Caco-2 (cell line): ENCODE results near the gene TMEM120A. TPM values are rescaled to one million over a fixed set of nuclear protein-coding genes. Genes with fewer than 3 reads are reported as not detected.
A peak's percentile ranks its signal among the peaks of the same experiment; 100 is the strongest.

ENCODE experiments used
- BruUV-seq: library from RNA; stranded (reverse); fragments of 400-500 nt; replicated peaks from 2 replicates; lab custom pipeline; 2021; lab: Mats Ljungman, UMichigan
- CTCF ChIA-PET: fragments of 300-600 bp; sonication (Branson Sonifier 250); formaldehyde crosslinking; loops from one replicate; lab custom pipeline; 2022; ENCODE audit warnings: antibody characterized with exemption; lab: Charles Lee
- POLR2A ChIA-PET: fragments of 300-600 bp; sonication (Branson Sonifier 250); formaldehyde crosslinking; loops from one replicate; lab custom pipeline; 2022; ENCODE audit warnings: antibody characterized with exemption; lab: Charles Lee
- DNase-seq, 2 experiments: peaks; one replicate each; pipeline versions ENCODE4 v3.0.0 to v3.0.0-alpha.2; 2020 to 2022
- H3K27me3 ChIP-seq: replicated peaks from 2 replicates; pipeline ENCODE4 v1.6.0; 2011; ENCODE audit warnings: low read length; ENCODE audit not compliant: control insufficient read depth, insufficient read depth
- H3K36me3 ChIP-seq: 2 replicates; pipeline ENCODE4 v1.5.1; 2011; ENCODE audit warnings: low read length; ENCODE audit not compliant: control insufficient read depth, insufficient read depth
- H3K4me1 ChIP-seq: fragments of 250-450 bp; sonication (Bioruptor Pico); 2 replicates; pipeline ENCODE4 v1.5.1; 2020; ENCODE audit warnings: mild to moderate bottlenecking
- H3K4me3 ChIP-seq: 2 replicates; pipeline ENCODE4 v1.5.1; 2011; ENCODE audit warnings: low read depth, mild to moderate bottlenecking, control low read depth, low read length
- H3K9me3 ChIP-seq: fragments of 250-450 bp; sonication (Bioruptor Pico); 2 replicates; pipeline ENCODE4 v1.5.1; 2020; ENCODE audit warnings: mild to moderate bottlenecking, moderate library complexity
- H3K27ac Mint-ChIP-seq: one replicate; pipeline ENCODE4 v1.8.0; 2022; ENCODE audit warnings: mixed read lengths; ENCODE audit not compliant: unreplicated experiment
- H3K27me3 Mint-ChIP-seq: one replicate; pipeline ENCODE4 v1.8.0; 2022; ENCODE audit warnings: mixed read lengths; ENCODE audit not compliant: insufficient read depth, unreplicated experiment
- H3K36me3 Mint-ChIP-seq: one replicate; pipeline ENCODE4 v1.8.0; 2022; ENCODE audit warnings: mild to moderate bottlenecking, mixed read lengths; ENCODE audit not compliant: insufficient read depth, unreplicated experiment
- H3K4me1 Mint-ChIP-seq: one replicate; pipeline ENCODE4 v1.8.0; 2022; ENCODE audit warnings: low read depth, mixed read lengths; ENCODE audit not compliant: unreplicated experiment
- H3K4me3 Mint-ChIP-seq: one replicate; pipeline ENCODE4 v1.8.0; 2022; ENCODE audit warnings: mild to moderate bottlenecking, moderate library complexity, mixed read lengths; ENCODE audit not compliant: unreplicated experiment
- H3K9me3 Mint-ChIP-seq: one replicate; pipeline ENCODE4 v1.8.0; 2022; ENCODE audit warnings: mixed read lengths; ENCODE audit not compliant: unreplicated experiment
- CTCF ChIP-seq, 2 experiments: fragments of 200-600 bp in 1 of 2; IDR thresholded peaks; 1 replicate in 1 of 2; 2 replicates in 1 of 2; pipeline versions ENCODE4 v1.5.1 to v1.8.0; 2011 to 2022; ENCODE audit warnings: antibody characterized with exemption in 1 of 2, control low read depth in 1 of 2, inconsistent platforms in 1 of 2, low read depth in 1 of 2, low read length in 1 of 2, mild to moderate bottlenecking in 1 of 2, moderate library complexity in 1 of 2; ENCODE audit not compliant: insufficient read depth in 1 of 2, severe bottlenecking in 1 of 2, unreplicated experiment in 1 of 2
- intact Hi-C: fragments of 100-400 bp; cut with micrococcal nuclease; formaldehyde crosslinking; loops from one replicate; pipeline ENCODE4 v1.10.0; 2022; ENCODE audit not compliant: unreplicated experiment
- total RNA-seq: library from RNA; stranded (reverse); gene quantifications from 2 replicates; pipeline ENCODE4 v1.2.3, GENCODE V29; 2022

Gene TMEM120A
- total RNA-seq, 1 experiment from 2014 or later: 65.4 TPM

- BruUV-seq: no TSS peak
- no peaks in the 10 kb centered on the region for H3K9me3 Mint-ChIP-seq
- POLR2A ChIA-PET: interaction anchor here (1.1 kb wide), 1 partner anchor 35 kb away, joined by 3 read pairs; no protein-coding TSS in a partner anchor
- TF ChIP-seq CTCF (IDR thresholded peaks at IDR 0.05; ENCODE audit: insufficient read depth in 1 of 2, low read depth in 1 of 2, low read length in 1 of 2, severe bottlenecking in 1 of 2, unreplicated experiment in 1 of 2): no peak
- Histone ChIP-seq H3K27me3 (no peaks in the 10 kb centered on the region), H3K9me3 (no peaks in the 10 kb centered on the region), H3K4me3 (no peak overlapping the region), H3K4me1 (peaks cover 45% of the 10 kb centered on the region), H3K36me3 (peaks cover 2% of the 10 kb centered on the region)
- no peaks in the 10 kb centered on the region for H3K27me3 Mint-ChIP-seq
- peak overlapping the region; percentile 96 for H3K27ac Mint-ChIP-seq
- H3K4me1 Mint-ChIP-seq: peaks cover 32% of the 10 kb centered on the region
- DNase-seq: no peak
- intact Hi-C loops: loop anchor here (1.0 to 10.0 kb wide), 4 partner anchors 34 to 117 kb away; partner anchors contain the start of genes MDH2, RHBDD2 and STYXL1
- peaks cover 62% of the 10 kb centered on the region for H3K36me3 Mint-ChIP-seq
- H3K4me3 Mint-ChIP-seq: no peak overlapping the region
- CTCF ChIA-PET: interaction anchor here (0.8 to 1.0 kb wide), 2 partner anchors 28 to 76 kb away, joined by 3 to 6 read pairs; no protein-coding TSS in a partner anchor
Measured at GRCh38 chr7:75991531-75992082, 2.8 kb downstream of the TMEM120A start.

GRCh38 chr7:75989500-75990388, 4.7 kb downstream of the TMEM120A start:
- H3K9me3 ChIP-seq: no peaks in the 10 kb centered on the region
- H3K4me1 ChIP-seq: peaks cover 45% of the 10 kb centered on the region
- ChIA-PET POLR2A (no interaction called here), CTCF (interaction anchor here (0.6 to 1.1 kb wide), 2 partner anchors 123 to 319 kb away, joined by 3 to 4 read pairs; no protein-coding TSS in a partner anchor)
- Mint-ChIP-seq H3K9me3 (no peaks in the 10 kb centered on the region), H3K27me3 (no peaks in the 10 kb centered on the region), H3K36me3 (peaks cover 66% of the 10 kb centered on the region), H3K27ac (peak overlapping the region; percentile 96), H3K4me3 (no peak overlapping the region), H3K4me1 (peaks cover 26% of the 10 kb centered on the region)
- intact Hi-C loops: loop anchor here (5.0 to 10.0 kb wide), 2 partner anchors 58 to 115 kb away; partner anchors contain the start of genes MDH2, RHBDD2 and STYXL1
- H3K36me3 ChIP-seq: peaks cover 2% of the 10 kb centered on the region; the same call in 1 of the 2 replicates
- no peak for TF ChIP-seq CTCF (IDR thresholded peaks at IDR 0.05; ENCODE audit: insufficient read depth in 1 of 2, low read depth in 1 of 2, low read length in 1 of 2, severe bottlenecking in 1 of 2, unreplicated experiment in 1 of 2)
- BruUV-seq: no TSS peak
- no peak for DNase-seq
- H3K4me3 ChIP-seq: no peak overlapping the region
- H3K27me3 ChIP-seq: no peaks in the 10 kb centered on the region
